Measurements from ENCODE around the gene KCNQ1OT1. TPM values are rescaled to one million over a fixed set of nuclear protein-coding genes. Genes with fewer than 3 reads are reported as not detected.

The KCNQ1OT1 gene
- total RNA-seq, 1 experiment from 2014 or later, result 1.2 TPM

DNA sequence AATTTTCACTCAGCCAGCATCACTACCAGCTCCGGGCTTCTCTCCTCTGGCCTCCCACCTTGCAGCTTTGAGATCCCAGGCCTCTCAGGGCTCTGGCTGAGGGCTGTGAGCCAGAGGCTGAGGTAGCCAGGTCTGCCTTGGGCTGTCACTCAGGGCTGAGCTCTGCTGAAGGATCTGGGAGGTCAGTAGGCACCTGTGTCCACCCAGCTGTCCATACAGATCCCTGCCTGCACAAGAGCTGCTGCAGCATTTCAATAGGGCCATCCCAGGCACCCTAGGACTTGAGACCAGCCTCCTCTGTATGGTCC lies 12.6 kb downstream of the KCNQ1OT1 start:
- Histone ChIP-seq H2BK15ac (ENCODE audit: low read depth, low read length) (no peak overlapping the region), H2BK5ac (ENCODE audit: insufficient read length, low read length) (no peak overlapping the region), H2BK20ac (ENCODE audit: low read depth, low read length, poor library complexity, severe bottlenecking) (no peak overlapping the region), H3K79me2 (ENCODE audit: insufficient read depth, low read length) (no peaks in the 10 kb centered on the region; the same call in 1 of the 2 replicates), H3K4me2 (ENCODE audit: insufficient read depth, insufficient read length, low read length) (no peak overlapping the region), H3K9me3 (ENCODE audit: control insufficient read depth, low read depth, low read length) (no peaks in the 10 kb centered on the region), H4K91ac (ENCODE audit: insufficient read length, low read depth, low read length) (no peak overlapping the region), H4K8ac (replicated peaks; ENCODE audit: insufficient read length, low read depth, low read length) (no peak overlapping the region), H2BK120ac (ENCODE audit: low read depth, low read length, poor library complexity, severe bottlenecking) (no peak overlapping the region), H3K23me2 (ENCODE audit: insufficient read length, low read depth, low read length, poor library complexity, severe bottlenecking) (no peaks in the 10 kb centered on the region), H2BK12ac (ENCODE audit: insufficient read length, low read depth, low read length) (no peak overlapping the region), H3K14ac (ENCODE audit: insufficient read depth, low read length) (no peak overlapping the region; the same call in 1 of the 2 replicates), H3K56ac (ENCODE audit: insufficient read length, low read depth, low read length) (no peak overlapping the region), H4K5ac (ENCODE audit: insufficient read length, low read depth, low read length) (no peak overlapping the region), H3T11ph (ENCODE audit: low read length) (no peak overlapping the region), H4K20me1 (ENCODE audit: control insufficient read depth, insufficient read depth, insufficient read length) (no peaks in the 10 kb centered on the region), H2AK5ac (ENCODE audit: insufficient read length, low read length) (no peak overlapping the region), H3K27ac (ENCODE audit: insufficient read length, low read depth, low read length) (no peak overlapping the region), H3K4me1 (ENCODE audit: insufficient read depth, low read length) (peaks cover 29% of the 10 kb centered on the region; the same call in 1 of the 2 replicates), H2AFZ (ENCODE audit: low read length) (no peak overlapping the region), H3K9ac (ENCODE audit: extremely low read depth, insufficient read length, low read length) (no peak overlapping the region), H3K27me3 (ENCODE audit: insufficient read depth, low read length) (no peaks in the 10 kb centered on the region), H3K18ac (ENCODE audit: insufficient read length, low read depth, low read length) (no peak overlapping the region), H3K4ac (ENCODE audit: low read depth, low read length) (no peak overlapping the region), H3K23ac (ENCODE audit: insufficient read length, low read depth, low read length) (no peak overlapping the region), H3K79me1 (ENCODE audit: insufficient read depth, low read depth, low read length, poor library complexity, severe bottlenecking) (no peaks in the 10 kb centered on the region)
- H3K27me3 Mint-ChIP-seq (ENCODE audit: low read depth), result peaks cover 17% of the 10 kb centered on the region
- peaks cover 5 to 11% (median 9%) of the 10 kb centered on the region in 3 experiments for H3K36me3 Mint-ChIP-seq (ENCODE audit: insufficient read depth in 1 of 3, low read depth in 3 of 3)
- WGBS (ENCODE audit: extremely low coverage, insufficient read length, low lambda C conversion rate), result no CpG with 5 or more reads among the region's 1 CpG
- DNase-seq, result no peak
- TF ChIP-seq, protein P1, sequence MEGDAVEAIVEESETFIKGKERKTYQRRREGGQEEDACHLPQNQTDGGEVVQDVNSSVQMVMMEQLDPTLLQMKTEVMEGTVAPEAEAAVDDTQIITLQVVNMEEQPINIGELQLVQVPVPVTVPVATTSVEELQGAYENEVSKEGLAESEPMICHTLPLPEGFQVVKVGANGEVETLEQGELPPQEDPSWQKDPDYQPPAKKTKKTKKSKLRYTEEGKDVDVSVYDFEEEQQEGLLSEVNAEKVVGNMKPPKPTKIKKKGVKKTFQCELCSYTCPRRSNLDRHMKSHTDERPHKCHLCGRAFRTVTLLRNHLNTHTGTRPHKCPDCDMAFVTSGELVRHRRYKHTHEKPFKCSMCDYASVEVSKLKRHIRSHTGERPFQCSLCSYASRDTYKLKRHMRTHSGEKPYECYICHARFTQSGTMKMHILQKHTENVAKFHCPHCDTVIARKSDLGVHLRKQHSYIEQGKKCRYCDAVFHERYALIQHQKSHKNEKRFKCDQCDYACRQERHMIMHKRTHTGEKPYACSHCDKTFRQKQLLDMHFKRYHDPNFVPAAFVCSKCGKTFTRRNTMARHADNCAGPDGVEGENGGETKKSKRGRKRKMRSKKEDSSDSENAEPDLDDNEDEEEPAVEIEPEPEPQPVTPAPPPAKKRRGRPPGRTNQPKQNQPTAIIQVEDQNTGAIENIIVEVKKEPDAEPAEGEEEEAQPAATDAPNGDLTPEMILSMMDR (conservative IDR thresholded peaks at IDR 0.05), result no peak
- no peak overlapping the region for H3K4me3 Mint-ChIP-seq
- no peaks in the 10 kb centered on the region for H3K9me3 Mint-ChIP-seq
- peaks cover 71 to 78% of the 10 kb centered on the region in 2 experiments for H3K4me1 Mint-ChIP-seq
- H3K27ac Mint-ChIP-seq, result no peak overlapping the region
